Measurements from ENCODE around the gene MEIOSIN.

GRCh38 chr19:45762870-45763631 lies 29.8 kb downstream of the MEIOSIN start:
- TF ChIP-seq POLR2A (IDR thresholded peaks at IDR 0.05; ENCODE audit: low read length) (no peak), GATA1 (IDR thresholded peaks at IDR 0.05; ENCODE audit: low read depth, low read length) (no peak)
